Pancreas (tissue), 10 donors: ENCODE results near the gene MSI2. TPM values are rescaled to one million over a fixed set of nuclear protein-coding genes. Genes with fewer than 3 reads are reported as not detected.

ENCODE experiments used
- ATAC-seq, 4 donors: fragments of 200-7000 bp; cut with Tn5 transposase; one replicate each; pipeline versions ENCODE4 v1.8.0 to v1.9.1; 2020; ENCODE audit warnings: mild to moderate bottlenecking in 4 of 4, moderate library complexity in 4 of 4
- DNase-seq, 6 donors: peaks; one replicate each; pipeline ENCODE4 v3.0.0-alpha.2; 2020
- FAIRE-seq: peaks from 2 replicates; lab custom pipeline; 2012; peaks lifted over from hg19 to GRCh38; lab: Jason Lieb, UNC
- H3K27ac ChIP-seq, 4 donors: fragments of 200-600 bp; sonication (generic); 1 replicate in 3 of 4; 2 replicates in 1 of 4; pipeline versions ENCODE4 v1.5.0 to v1.8.0; 2020
- H3K27me3 ChIP-seq, 4 donors: fragments of 200-600 bp; one replicate each; pipeline ENCODE4 v1.8.0; 2021
- H3K36me3 ChIP-seq, 3 donors: fragments of 200-600 bp; sonication (generic) in 1 of 3; one replicate each; pipeline versions ENCODE4 v1.5.0 to v1.8.0; 2020 to 2021
- H3K4me1 ChIP-seq, 3 donors: fragments of 200-600 bp; one replicate each; pipeline ENCODE4 v1.8.0; 2021
- H3K4me3 ChIP-seq, 4 donors: fragments of 200-600 bp; sonication (generic) in 2 of 4; one replicate each; pipeline versions ENCODE4 v1.5.0 to v1.8.0; 2020 to 2021
- H3K9me3 ChIP-seq, 4 donors: fragments of 200-600 bp; one replicate each; pipeline ENCODE4 v1.8.0; 2021
- WGBS, 2 donors: extraction: QIAGEN DNeasy Blood & Tissue Kit; methylation state at CpG; one replicate each; pipeline ENCODE4 v1.1.7; 2013; 5-methylcytosine and 5-hydroxymethylcytosine counted together
- intact Hi-C, 3 donors: fragments of 100-400 bp; cut with DNase I; formaldehyde crosslinking; loops; one replicate each; pipeline versions ENCODE4 v1.11.1 to v1.14.2; 2022
- polyA plus RNA-seq, 2 donors: library from polyadenylated mRNA; stranded (reverse); fragments of 200-250 nt; gene quantifications; one replicate each; pipeline ENCODE4 v1.2.3, GENCODE V29; 2013
- total RNA-seq, 6 donors: library from RNA; stranded (reverse); fragmentation: NEBNext Ultra II Directional in 4 of 6; extraction: Animal tissue kit (Norgen Biotek cat#: 25700) in 4 of 6; gene quantifications; one replicate each; pipeline versions ENCODE4 v1.2.1 to v1.2.4, GENCODE V29; 2021 to 2023
- TF ChIP-seq, protein P1 (sequence below), 4 donors: fragments of 200-600 bp; sonication (generic) in 3 of 4; IDR thresholded peaks; one replicate each; pipeline versions ENCODE4 v1.5.0 to v1.8.0; 2021; ENCODE audit warnings: antibody characterized with exemption in 4 of 4
- donor health status: healthy with polysubstance abuse.
- donor health status: DM: no; HTN: no; CAD: no; lungs with moderate emphysema.
- donor health status: DM: no; HTN: no; CAD: no.
- donor health status: control.
- donor health status: control.
- donor health status: Bipolar disorder and iron deficiency.
- donor health status: DM: yes; HTN: yes; CAD: no.
- donor health status: DM: no; HTN: no; CAD: no.
- donor health status: DM: no; HTN: no; CAD: no.
- donor health status: DM: yes; HTN: yes; CAD: no.

Gene MSI2
- total and polyA plus RNA-seq, 8 donors, result 10.4 to 48.9 (median 30.1) TPM

DNA sequence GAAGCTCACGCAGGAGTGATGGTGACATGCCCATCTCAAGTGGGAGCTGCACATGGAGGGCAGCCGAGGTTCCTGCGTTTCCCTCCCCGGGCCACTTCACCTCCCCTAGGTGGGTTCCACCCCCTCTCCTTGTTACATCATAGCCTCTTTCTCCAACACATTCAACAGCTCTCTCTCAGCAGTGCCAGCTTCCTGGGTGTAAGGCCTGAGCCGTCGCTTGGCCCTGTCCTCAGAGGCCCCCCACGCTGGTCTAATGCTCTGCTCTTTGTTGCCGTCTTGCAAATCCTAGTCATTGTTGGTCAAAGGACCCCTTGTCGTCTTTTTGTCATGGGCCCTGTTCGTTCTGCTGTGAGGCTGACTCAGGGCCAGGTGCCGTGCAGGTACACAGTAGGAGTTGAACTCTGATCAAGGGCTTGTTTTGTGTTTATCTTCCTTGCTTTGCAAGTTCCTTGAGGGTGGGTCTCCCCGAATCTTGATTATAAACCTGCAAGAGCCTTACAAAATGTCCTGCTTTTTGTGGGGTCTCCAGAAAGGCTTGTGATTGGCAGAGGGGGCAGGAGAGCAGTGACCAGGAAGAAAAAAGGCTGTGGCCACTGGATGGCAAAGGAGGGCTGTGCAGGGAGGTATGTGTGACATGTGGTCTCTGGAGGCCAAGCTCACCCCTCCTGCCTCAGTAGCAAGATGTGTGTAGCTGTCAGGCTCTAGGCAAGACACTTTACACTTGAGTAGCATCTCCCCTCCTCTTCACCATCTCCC lies 352.2 kb downstream of the MSI2 start:
- Histone ChIP-seq H3K27me3 (no peaks in the 10 kb centered on the region), H3K27ac (peak overlapping the region in 2 of 4 donors; percentile 47 to 69), H3K36me3 (no peaks in the 10 kb centered on the region), H3K9me3 (no peaks in the 10 kb centered on the region), H3K4me3 (no peak overlapping the region), H3K4me1 (peaks cover 0 to 10% (median 8%) of the 10 kb centered on the region in 3 donors)
- intact Hi-C loops, result no loop called here
- WGBS, 2 donors, result 91 to 93% methylated on average over 12 of the region's 12 CpGs
- FAIRE-seq (no peak), ATAC-seq (no peak), DNase-seq (no peak)
- TF ChIP-seq, protein P1, sequence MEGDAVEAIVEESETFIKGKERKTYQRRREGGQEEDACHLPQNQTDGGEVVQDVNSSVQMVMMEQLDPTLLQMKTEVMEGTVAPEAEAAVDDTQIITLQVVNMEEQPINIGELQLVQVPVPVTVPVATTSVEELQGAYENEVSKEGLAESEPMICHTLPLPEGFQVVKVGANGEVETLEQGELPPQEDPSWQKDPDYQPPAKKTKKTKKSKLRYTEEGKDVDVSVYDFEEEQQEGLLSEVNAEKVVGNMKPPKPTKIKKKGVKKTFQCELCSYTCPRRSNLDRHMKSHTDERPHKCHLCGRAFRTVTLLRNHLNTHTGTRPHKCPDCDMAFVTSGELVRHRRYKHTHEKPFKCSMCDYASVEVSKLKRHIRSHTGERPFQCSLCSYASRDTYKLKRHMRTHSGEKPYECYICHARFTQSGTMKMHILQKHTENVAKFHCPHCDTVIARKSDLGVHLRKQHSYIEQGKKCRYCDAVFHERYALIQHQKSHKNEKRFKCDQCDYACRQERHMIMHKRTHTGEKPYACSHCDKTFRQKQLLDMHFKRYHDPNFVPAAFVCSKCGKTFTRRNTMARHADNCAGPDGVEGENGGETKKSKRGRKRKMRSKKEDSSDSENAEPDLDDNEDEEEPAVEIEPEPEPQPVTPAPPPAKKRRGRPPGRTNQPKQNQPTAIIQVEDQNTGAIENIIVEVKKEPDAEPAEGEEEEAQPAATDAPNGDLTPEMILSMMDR (IDR thresholded peaks at IDR 0.05), result no peak

DNA sequence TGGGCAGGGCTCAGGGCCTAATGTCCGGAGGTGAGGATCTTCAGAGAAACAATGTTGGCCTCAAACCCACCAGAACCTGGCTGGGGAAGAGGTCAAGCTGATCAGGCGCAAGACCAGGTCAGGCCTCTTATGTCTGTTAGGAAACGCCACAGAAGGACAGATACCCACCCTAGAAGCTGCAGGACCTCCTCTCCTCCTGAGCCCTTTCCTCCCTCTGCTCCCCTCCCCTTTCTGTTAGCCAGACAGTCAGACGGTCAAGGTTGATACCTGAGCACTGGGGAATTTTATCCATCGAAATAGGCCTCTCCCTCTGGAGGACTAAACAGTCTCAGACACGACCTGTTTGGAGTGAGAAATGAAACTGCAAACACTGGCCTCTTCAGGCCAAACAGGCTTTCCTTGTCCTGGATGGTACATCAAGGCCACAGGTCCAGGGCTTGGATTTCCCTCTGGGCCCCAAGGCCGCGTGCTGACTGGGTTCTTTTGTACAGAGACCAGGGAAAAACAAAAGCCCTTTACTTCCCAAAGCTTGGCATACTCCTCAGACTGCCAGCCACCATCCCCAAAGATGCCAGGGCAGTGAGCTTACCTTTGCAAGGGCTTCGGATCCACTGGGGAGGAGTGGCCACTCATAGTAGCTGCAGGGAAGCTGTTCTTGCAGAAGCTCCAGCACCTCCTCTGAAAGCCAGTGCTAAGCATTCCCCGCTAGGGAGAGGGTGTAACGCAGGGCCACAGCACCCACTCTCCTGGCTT lies 353.0 kb downstream of the MSI2 start:
- intact Hi-C loops, result no loop called here
- TF ChIP-seq, protein P1 (IDR thresholded peaks at IDR 0.05), result no peak
- ATAC-seq, result peak; percentile 31 to 81 (median 74)

DNA sequence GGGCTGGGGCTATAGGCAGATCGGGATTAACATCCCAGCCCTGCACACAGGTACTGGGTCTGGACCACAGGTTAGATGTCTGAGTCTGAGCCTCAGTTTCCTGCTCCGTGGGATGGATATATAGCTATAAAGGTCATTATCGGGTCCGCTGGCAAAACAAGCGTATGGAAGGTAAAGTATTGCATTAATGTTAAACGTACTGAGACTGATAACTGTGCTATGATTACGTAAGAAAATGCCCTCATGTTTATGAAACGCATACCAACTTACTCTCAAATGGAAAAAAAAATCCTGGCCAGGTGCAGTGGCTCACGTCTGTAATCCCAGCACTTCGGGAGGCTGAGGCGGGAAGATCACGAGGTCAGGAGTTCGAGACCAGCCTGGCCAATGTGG lies 353.6 kb downstream of the MSI2 start:
- Histone ChIP-seq H3K4me1 (peaks cover 0 to 8% (median 7%) of the 10 kb centered on the region in 3 donors), H3K27ac (peak overlapping the region in 3 of 4 donors; percentile 16 to 69 (median 44)), H3K27me3 (no peaks in the 10 kb centered on the region), H3K9me3 (no peaks in the 10 kb centered on the region), H3K36me3 (no peaks in the 10 kb centered on the region), H3K4me3 (no peak overlapping the region)
- 69 to 76% methylated on average over 13 of the region's 13 CpGs for WGBS, 2 donors
- FAIRE-seq, result no peak
- peak in 1 of 6 donors; percentile 4 for DNase-seq
- ATAC-seq, result no peak
- intact Hi-C loops, result no loop called here
- TF ChIP-seq, protein P1 (IDR thresholded peaks at IDR 0.05), result no peak

More for the DNA sequence above, 353.0 kb downstream of the MSI2 start:
- Histone ChIP-seq H3K27ac (peak overlapping the region in 3 of 4 donors; percentile 16 to 69 (median 47)), H3K27me3 (no peaks in the 10 kb centered on the region), H3K4me3 (no peak overlapping the region), H3K36me3 (no peaks in the 10 kb centered on the region), H3K4me1 (peaks cover 0 to 8% (median 7%) of the 10 kb centered on the region in 3 donors), H3K9me3 (no peaks in the 10 kb centered on the region)
- no peak for FAIRE-seq
- WGBS, 2 donors, result 60% methylated on average over 11 of the region's 11 CpGs
- DNase-seq, result peak in 5 of 6 donors; percentile 30 to 53 (median 35)

DNA sequence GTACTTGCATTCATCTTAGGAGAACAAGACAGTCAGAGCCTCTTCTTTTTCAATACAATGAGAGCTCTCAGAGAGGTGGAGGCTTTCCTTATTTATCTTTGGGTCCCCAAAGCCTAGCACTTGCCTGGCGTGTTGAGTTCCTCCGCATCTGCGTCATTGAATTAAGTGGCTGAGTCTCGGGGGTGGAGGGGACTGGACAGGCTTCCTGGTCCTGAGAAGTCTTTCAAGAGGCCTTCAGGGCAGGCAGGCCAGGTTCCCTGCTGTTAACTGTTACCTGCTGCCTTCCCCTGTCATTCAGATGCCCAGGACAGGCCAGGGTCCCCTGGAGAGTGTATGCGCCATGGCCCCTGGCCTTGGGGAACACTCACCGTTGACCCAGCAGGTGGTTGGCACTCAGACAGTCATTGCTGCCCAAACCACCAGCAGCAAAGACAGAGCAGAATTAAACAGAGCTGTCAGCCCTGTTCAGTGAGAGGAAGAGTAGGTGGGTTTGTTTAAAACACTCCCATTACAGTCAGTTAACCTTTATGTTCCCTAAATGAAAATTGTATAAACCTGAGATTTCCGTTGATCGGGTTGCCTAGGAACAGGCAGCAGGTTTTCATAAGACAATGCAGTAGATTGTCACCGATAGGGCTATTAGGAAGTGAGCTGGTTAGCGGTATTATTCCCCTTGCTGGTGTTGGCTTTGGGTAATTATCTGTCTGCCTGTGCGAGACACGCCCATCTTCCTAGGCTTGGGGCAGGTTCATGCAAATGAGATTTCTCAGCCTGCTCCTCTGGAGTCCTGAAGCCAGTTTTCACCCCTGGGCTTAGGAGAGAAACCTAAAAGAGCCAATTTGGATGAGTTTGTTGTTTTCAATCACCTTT lies 356.1 kb downstream of the MSI2 start:
- Histone ChIP-seq H3K27ac (peak overlapping the region in 1 of 4 donors; percentile 23), H3K27me3 (no peaks in the 10 kb centered on the region), H3K36me3 (no peaks in the 10 kb centered on the region), H3K9me3 (no peaks in the 10 kb centered on the region), H3K4me1 (peaks cover 0 to 4% (median 0%) of the 10 kb centered on the region in 3 donors), H3K4me3 (no peak overlapping the region)
- 69 to 79% methylated on average over 7 of the region's 12 CpGs for WGBS, 2 donors
- no peak for FAIRE-seq
- ATAC-seq, result peak in 3 of 4 donors; percentile 35 to 74 (median 59)
- TF ChIP-seq, protein P1 (IDR thresholded peaks at IDR 0.05), result no peak
- intact Hi-C loops, result no loop called here
- DNase-seq, result peak in 1 of 6 donors; percentile 16
